Activated CD8-positive, alpha-beta T cell treated with anti-CD3 and anti-CD28 coated beads for 36 hours (primary cell): Measurements from ENCODE around the gene PCSK1. TPM values are rescaled to one million over a fixed set of nuclear protein-coding genes. Genes with fewer than 3 reads are reported as not detected.

Source experiments
- ATAC-seq: fragments of 200-7000 bp; cut with Tn5 transposase; one replicate; pipeline ENCODE4 v1.10.0; 2021; ENCODE audit warnings: mild to moderate bottlenecking, moderate library complexity
- CTCF ChIA-PET: fragments of 350-600 bp; sonication (Branson Sonifier 250); formaldehyde crosslinking; loops from one replicate; lab custom pipeline; 2021; ENCODE audit warnings: antibody characterized with exemption; lab: Charles Lee
- POLR2A ChIA-PET: fragments of 350-600 bp; sonication (Branson Sonifier 250); formaldehyde crosslinking; loops from one replicate; lab custom pipeline; 2021; ENCODE audit warnings: antibody characterized with exemption; lab: Charles Lee
- DNase-seq: peaks from one replicate; pipeline ENCODE4 v3.0.0-alpha.2; 2020
- H3K27ac Mint-ChIP-seq: one replicate; pipeline ENCODE4 v1.8.0; 2021; ENCODE audit warnings: mild to moderate bottlenecking, mixed read lengths
- H3K27me3 Mint-ChIP-seq: one replicate; pipeline ENCODE4 v1.8.0; 2021; ENCODE audit warnings: mixed read lengths
- H3K36me3 Mint-ChIP-seq: one replicate; pipeline ENCODE4 v1.8.0; 2021; ENCODE audit warnings: low read depth, mixed read lengths
- H3K4me1 Mint-ChIP-seq: one replicate; pipeline ENCODE4 v1.8.0; 2021; ENCODE audit warnings: low read depth, mixed read lengths
- H3K4me3 Mint-ChIP-seq: one replicate; pipeline ENCODE4 v1.8.0; 2021; ENCODE audit warnings: mild to moderate bottlenecking, moderate library complexity, mixed read lengths
- H3K9me3 Mint-ChIP-seq: one replicate; pipeline ENCODE4 v1.8.0; 2021; ENCODE audit warnings: mixed read lengths
- intact Hi-C: fragments of 100-400 bp; cut with micrococcal nuclease; formaldehyde crosslinking; loops from one replicate; pipeline ENCODE4 v1.10.0; 2022
- total RNA-seq, 2 experiments: library from RNA; stranded (reverse); gene quantifications; one replicate each; pipeline ENCODE4 v1.2.3, GENCODE V29; 2021
- TF ChIP-seq, protein P1 (sequence below): fragments of 200-600 bp; IDR thresholded peaks from one replicate; pipeline ENCODE4 v1.8.0; 2022; ENCODE audit warnings: antibody characterized with exemption, mild to moderate bottlenecking

The PCSK1 gene
- total RNA-seq, 2 experiments from 2014 or later, result not detected

DNA sequence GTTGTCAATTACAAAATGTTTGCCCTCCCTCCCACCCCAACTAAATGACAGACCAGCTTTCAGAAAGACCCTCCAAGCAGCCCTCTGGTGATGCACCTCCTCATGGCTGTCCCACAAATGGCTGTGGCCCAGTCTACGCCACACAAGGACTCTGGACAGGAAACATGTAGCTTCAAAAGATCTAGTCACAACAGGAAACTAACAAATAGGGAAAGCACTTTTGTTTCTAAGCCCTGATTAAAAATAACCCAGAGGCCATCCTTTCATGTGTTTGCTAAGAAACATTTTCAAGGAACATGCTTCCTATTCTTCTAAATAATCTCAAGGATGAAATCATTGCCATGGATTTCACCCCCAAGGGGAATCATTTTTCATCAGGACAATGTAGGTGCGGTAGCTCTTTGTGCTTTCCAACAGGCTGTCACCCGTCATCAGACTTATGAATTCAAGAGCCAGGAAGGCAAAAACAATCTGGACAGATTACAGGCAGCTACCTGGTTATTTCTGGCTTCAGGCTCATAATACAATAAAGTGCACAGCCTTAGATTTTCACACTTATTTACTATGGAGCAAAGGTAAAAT is 20.1 kb downstream of the PCSK1 start:
- no peak for DNase-seq
- H3K36me3 Mint-ChIP-seq, result no peaks in the 10 kb centered on the region
- no peaks in the 10 kb centered on the region for H3K9me3 Mint-ChIP-seq
- peaks cover 2% of the 10 kb centered on the region for H3K27me3 Mint-ChIP-seq
- intact Hi-C loops, result no loop called here
- POLR2A ChIA-PET, result interaction anchor here (0.7 kb wide), 1 partner anchor 15 kb away, joined by 3 read pairs; no protein-coding TSS in a partner anchor
- TF ChIP-seq, protein P1, sequence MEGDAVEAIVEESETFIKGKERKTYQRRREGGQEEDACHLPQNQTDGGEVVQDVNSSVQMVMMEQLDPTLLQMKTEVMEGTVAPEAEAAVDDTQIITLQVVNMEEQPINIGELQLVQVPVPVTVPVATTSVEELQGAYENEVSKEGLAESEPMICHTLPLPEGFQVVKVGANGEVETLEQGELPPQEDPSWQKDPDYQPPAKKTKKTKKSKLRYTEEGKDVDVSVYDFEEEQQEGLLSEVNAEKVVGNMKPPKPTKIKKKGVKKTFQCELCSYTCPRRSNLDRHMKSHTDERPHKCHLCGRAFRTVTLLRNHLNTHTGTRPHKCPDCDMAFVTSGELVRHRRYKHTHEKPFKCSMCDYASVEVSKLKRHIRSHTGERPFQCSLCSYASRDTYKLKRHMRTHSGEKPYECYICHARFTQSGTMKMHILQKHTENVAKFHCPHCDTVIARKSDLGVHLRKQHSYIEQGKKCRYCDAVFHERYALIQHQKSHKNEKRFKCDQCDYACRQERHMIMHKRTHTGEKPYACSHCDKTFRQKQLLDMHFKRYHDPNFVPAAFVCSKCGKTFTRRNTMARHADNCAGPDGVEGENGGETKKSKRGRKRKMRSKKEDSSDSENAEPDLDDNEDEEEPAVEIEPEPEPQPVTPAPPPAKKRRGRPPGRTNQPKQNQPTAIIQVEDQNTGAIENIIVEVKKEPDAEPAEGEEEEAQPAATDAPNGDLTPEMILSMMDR, result no peak
- no peaks in the 10 kb centered on the region for H3K4me1 Mint-ChIP-seq
- H3K4me3 Mint-ChIP-seq, result no peak overlapping the region
- no peak for ATAC-seq
- CTCF ChIA-PET, result no interaction called here
- H3K27ac Mint-ChIP-seq, result no peak overlapping the region

DNA sequence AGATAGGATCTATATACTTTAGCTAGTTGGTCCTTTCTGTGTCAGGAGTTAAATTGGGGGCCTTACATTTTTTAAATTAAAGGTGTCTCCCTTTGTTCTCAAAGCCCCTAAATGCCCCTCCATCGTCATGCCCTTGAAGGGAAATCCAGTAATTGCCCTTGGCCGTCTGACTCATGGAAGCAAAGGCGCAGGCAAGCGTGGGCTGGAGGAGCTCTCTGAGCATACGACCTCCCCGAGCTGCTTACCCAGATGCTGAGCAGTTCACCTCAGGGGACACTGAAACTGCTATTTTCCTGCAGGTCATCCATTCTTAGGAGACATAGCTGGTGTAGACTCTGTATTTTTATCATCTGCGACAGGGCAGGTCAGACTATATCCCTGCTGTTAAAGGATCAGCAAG is 23.0 kb downstream of the PCSK1 start:
- TF ChIP-seq, protein P1, result no peak
- intact Hi-C loops, result no loop called here
- ChIA-PET CTCF (no interaction called here), POLR2A (no interaction called here)
- Mint-ChIP-seq H3K36me3 (no peaks in the 10 kb centered on the region), H3K9me3 (no peaks in the 10 kb centered on the region), H3K4me1 (no peaks in the 10 kb centered on the region), H3K4me3 (no peak overlapping the region), H3K27ac (no peak overlapping the region), H3K27me3 (peaks cover 2% of the 10 kb centered on the region)
- ATAC-seq (no peak), DNase-seq (no peak)

- TF ChIP-seq, protein P1, result no peak
- Mint-ChIP-seq H3K36me3 (no peaks in the 10 kb centered on the region), H3K4me3 (no peak overlapping the region), H3K27ac (no peak overlapping the region), H3K4me1 (no peaks in the 10 kb centered on the region), H3K27me3 (peaks cover 2% of the 10 kb centered on the region), H3K9me3 (no peaks in the 10 kb centered on the region)
- POLR2A ChIA-PET, result no interaction called here
- ATAC-seq, result no peak
- intact Hi-C loops, result no loop called here
- no peak for DNase-seq
- CTCF ChIA-PET, result no interaction called here
These were observed 24.1 kb downstream of the PCSK1 start for GRCh38 chr5:96408841-96409538.

- peaks cover 2% of the 10 kb centered on the region for H3K27me3 Mint-ChIP-seq
- ATAC-seq, result no peak
- no peak for DNase-seq
- H3K4me3 Mint-ChIP-seq, result no peak overlapping the region
- intact Hi-C loops, result no loop called here
- H3K4me1 Mint-ChIP-seq, result no peaks in the 10 kb centered on the region
- no peak overlapping the region for H3K27ac Mint-ChIP-seq
- H3K9me3 Mint-ChIP-seq, result no peaks in the 10 kb centered on the region
- ChIA-PET CTCF (no interaction called here), POLR2A (no interaction called here)
- TF ChIP-seq, protein P1, result no peak
- no peaks in the 10 kb centered on the region for H3K36me3 Mint-ChIP-seq
These were observed 24.8 kb downstream of the PCSK1 start for GRCh38 chr5:96408210-96408777.

DNA sequence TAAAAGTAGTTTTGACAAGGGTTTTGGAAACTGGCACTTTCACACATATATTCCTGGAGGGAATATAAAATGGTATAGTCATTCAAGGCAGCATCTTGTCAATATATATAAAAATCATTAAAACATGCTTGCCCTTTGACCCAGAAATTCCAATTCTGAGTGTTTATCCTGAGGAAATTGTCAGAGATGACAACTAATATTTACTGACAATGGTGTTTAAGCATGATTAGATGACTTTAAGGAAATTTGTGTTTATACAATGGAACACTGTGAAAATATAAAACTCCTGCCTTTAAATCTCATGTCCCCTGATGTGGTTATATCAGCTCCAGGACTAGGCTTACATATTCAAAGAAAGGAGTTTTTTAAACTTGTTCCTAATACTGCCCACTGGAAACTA is 25.6 kb downstream of the PCSK1 start:
- Mint-ChIP-seq H3K27me3 (peaks cover 5% of the 10 kb centered on the region), H3K4me3 (no peak overlapping the region)
- CTCF ChIA-PET, result interaction anchor here (2.3 kb wide), 1 partner anchor 72 kb away, joined by 5 read pairs; no protein-coding TSS in a partner anchor

More for the DNA sequence above, 25.6 kb downstream of the PCSK1 start:
- DNase-seq, result no peak
- intact Hi-C loops, result no loop called here
- no peaks in the 10 kb centered on the region for H3K4me1 Mint-ChIP-seq
- H3K9me3 Mint-ChIP-seq, result no peaks in the 10 kb centered on the region
- TF ChIP-seq, protein P1, result no peak
- POLR2A ChIA-PET, result no interaction called here
- H3K27ac Mint-ChIP-seq, result no peak overlapping the region
- H3K36me3 Mint-ChIP-seq, result no peaks in the 10 kb centered on the region
- ATAC-seq, result no peak
